Keratinocyte (primary cell): Measurements from ENCODE around the gene NAT9. TPM values are rescaled to one million over a fixed set of nuclear protein-coding genes. Genes with fewer than 3 reads are reported as not detected.

ENCODE experiments used
- DNase-seq: peaks from one replicate; pipeline ENCODE4 v3.0.0-alpha.2; 2011; ENCODE audit warnings: low read depth, missing footprints, low spot score
- FAIRE-seq: peaks from 2 replicates; lab custom pipeline; 2011; peaks lifted over from hg19 to GRCh38; lab: Jason Lieb, UNC
- H2AFZ ChIP-seq: 2 replicates; pipeline ENCODE4 v1.6.0; 2012; ENCODE audit warnings: low read length, control low read depth, inconsistent platforms; ENCODE audit not compliant: control insufficient read depth
- H3K27ac ChIP-seq: 2 replicates; pipeline ENCODE4 v1.5.1; 2011; ENCODE audit warnings: low read length; ENCODE audit not compliant: control insufficient read depth, insufficient read depth
- H3K27me3 ChIP-seq: 3 replicates; pipeline ENCODE4 v1.6.0; 2011; ENCODE audit warnings: low read length; ENCODE audit not compliant: control insufficient read depth, insufficient read depth; ENCODE audit errors: extremely low read depth
- H3K36me3 ChIP-seq, 2 experiments: 2 replicates in 1 of 2; 3 replicates in 1 of 2; pipeline ENCODE4 v1.5.1; 2011; ENCODE audit warnings: low read length in 2 of 2, mild to moderate bottlenecking in 1 of 2; ENCODE audit not compliant: control insufficient read depth in 2 of 2, insufficient read depth in 2 of 2; ENCODE audit errors: extremely low read depth in 1 of 2
- H3K4me1 ChIP-seq: 3 replicates; pipeline ENCODE4 v1.5.1; 2011; ENCODE audit warnings: low read length; ENCODE audit not compliant: control insufficient read depth, insufficient read depth; ENCODE audit errors: extremely low read depth
- H3K4me2 ChIP-seq: 3 replicates; pipeline ENCODE4 v1.6.0; 2011; ENCODE audit warnings: low read depth, low read length; ENCODE audit not compliant: control insufficient read depth, insufficient read depth; ENCODE audit errors: extremely low read depth
- H3K4me3 ChIP-seq, 3 experiments: fragments of 200-600 bp in 1 of 3; sonication (generic) in 1 of 3; 2 replicates in 2 of 3; 3 replicates in 1 of 3; pipeline ENCODE4 v1.5.1; 2011 to 2016; ENCODE audit warnings: low read length in 3 of 3, mild to moderate bottlenecking in 3 of 3, control low read depth in 2 of 3, inconsistent platforms in 1 of 3, low read depth in 1 of 3, mixed read lengths in 1 of 3, mixed run types in 1 of 3, moderate library complexity in 1 of 3; ENCODE audit not compliant: control insufficient read depth in 2 of 3, insufficient read depth in 2 of 3; ENCODE audit errors: extremely low read depth in 1 of 3
- H3K79me2 ChIP-seq: 2 replicates; pipeline ENCODE4 v1.6.0; 2012; ENCODE audit warnings: low read length; ENCODE audit not compliant: control insufficient read depth, insufficient read depth
- H3K9ac ChIP-seq: 3 replicates; pipeline ENCODE4 v1.6.0; 2011; ENCODE audit warnings: low read length; ENCODE audit not compliant: control insufficient read depth, insufficient read depth; ENCODE audit errors: extremely low read depth
- H3K9me1 ChIP-seq: 3 replicates; pipeline ENCODE4 v1.6.0; 2011; ENCODE audit warnings: low read length; ENCODE audit not compliant: control insufficient read depth, insufficient read depth; ENCODE audit errors: extremely low read depth
- H3K9me3 ChIP-seq: 2 replicates; pipeline ENCODE4 v1.5.1; 2012; ENCODE audit warnings: low read depth, low read length; ENCODE audit not compliant: control insufficient read depth
- H4K20me1 ChIP-seq: 3 replicates; pipeline ENCODE4 v1.6.0; 2011; ENCODE audit warnings: low read length; ENCODE audit not compliant: control insufficient read depth, insufficient read depth; ENCODE audit errors: extremely low read depth
- CTCF ChIP-seq, 3 experiments: IDR thresholded peaks in 1 of 3; conservative IDR thresholded peaks in 1 of 3; optimal IDR thresholded peaks in 1 of 3; 2 replicates in 2 of 3; 3 replicates in 1 of 3; pipeline versions ENCODE3 to v1.5.1; 2011; ENCODE audit warnings: low read length in 3 of 3, mild to moderate bottlenecking in 3 of 3, moderate library complexity in 2 of 3, control low read depth in 1 of 3, inconsistent platforms in 1 of 3; ENCODE audit not compliant: insufficient read depth in 2 of 3; ENCODE audit errors: extremely low read depth in 1 of 3
- EZH2 ChIP-seq: IDR thresholded peaks from one replicate; pipeline ENCODE4 v1.6.1; 2012; ENCODE audit warnings: inconsistent platforms, mild to moderate bottlenecking, low read length, moderate library complexity
- dilution Hi-C: fragments of 300-500 bp; cut with MboI; formaldehyde crosslinking; loops from one replicate; pipeline ENCODE4 v1.7.0; 2020; ENCODE audit warnings: low sequenced_read_pairs; ENCODE audit not compliant: extremely low pct_ligation_motif_present
- polyA plus RNA-seq, 5 experiments: library from polyadenylated mRNA; depleted of rRNA in 3 of 5; stranded (reverse) in 3 of 5; stranded (forward) in 1 of 5; unstranded in 1 of 5; fragments of >200 nt; gene quantifications; 1 replicate in 1 of 5; 2 replicates in 3 of 5; 3 replicates in 1 of 5; pipeline versions ENCODE4 v1.2.1 to v1.2.3, GENCODE V29; 2011 to 2012; ENCODE audit warnings: missing spikeins in 2 of 5, low read depth in 1 of 5, low replicate concordance in 1 of 5

The NAT9 gene
- polyA plus RNA-seq, 1 donor (not counting 4 experiments of a cell fraction or from before 2014, with no cell fraction given), result 34.6 TPM

DNA sequence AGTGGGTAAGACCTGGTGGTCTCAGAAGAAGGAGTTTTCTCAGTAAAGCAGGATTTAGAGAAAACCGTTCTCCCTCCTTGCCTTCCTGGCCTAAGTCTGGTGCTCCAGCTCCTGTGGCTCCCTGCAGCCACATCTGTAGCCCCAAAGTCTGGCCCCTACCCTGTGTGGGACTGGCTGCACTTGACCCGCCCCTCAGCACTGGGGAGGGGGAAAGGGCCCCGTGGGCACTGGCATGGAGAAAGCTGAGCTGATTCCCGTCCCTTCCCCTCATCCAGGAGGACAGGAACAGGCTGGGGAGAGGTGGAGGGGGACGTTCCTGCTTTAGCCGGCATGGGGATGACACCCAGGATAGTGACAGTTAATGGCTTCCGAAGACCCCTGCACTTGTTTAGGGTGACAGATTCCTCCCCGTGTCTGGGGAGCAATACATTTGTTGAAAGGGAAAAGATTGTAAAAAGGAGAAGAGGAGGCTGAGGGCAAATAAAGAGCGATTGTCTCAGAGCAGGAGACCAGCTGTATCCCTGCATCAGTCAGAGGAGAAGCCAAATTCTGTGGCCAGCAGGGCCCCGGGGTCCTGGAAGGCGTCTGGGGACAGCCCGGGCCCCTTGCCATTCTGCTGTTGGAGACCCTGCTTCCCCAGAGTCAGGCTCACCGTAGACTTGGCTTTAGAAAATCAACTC is 45.6 kb upstream of the NAT9 start:
- Histone ChIP-seq H3K9ac (no peak overlapping the region), H3K27me3 (no peaks in the 10 kb centered on the region), H3K4me1 (no peaks in the 10 kb centered on the region), H4K20me1 (no peaks in the 10 kb centered on the region), H3K4me3 (no peak overlapping the region), H3K9me1 (no peaks in the 10 kb centered on the region), H3K79me2 (no peaks in the 10 kb centered on the region), H2AFZ (no peak overlapping the region), H3K36me3 (peaks cover 10 to 19% of the 10 kb centered on the region in 2 experiments), H3K27ac (no peak overlapping the region), H3K9me3 (no peaks in the 10 kb centered on the region), H3K4me2 (no peak overlapping the region)
- TF ChIP-seq EZH2, result no peak
- no peak for TF ChIP-seq CTCF (optimal IDR thresholded peaks at IDR 0.05 in 1 of 3, IDR thresholded peaks at IDR 0.05 in 1 of 3, conservative IDR thresholded peaks at IDR 0.05 in 1 of 3; ENCODE audit: extremely low read depth in 1 of 3, insufficient read depth in 2 of 3, low read length in 3 of 3)
- no peak for FAIRE-seq
- dilution Hi-C loops, result no loop called here
- no peak for DNase-seq

GRCh38 chr17:74819801-74820436 is 43.8 kb upstream of the NAT9 start:
- no peak for DNase-seq
- no peaks in the 10 kb centered on the region for H4K20me1 ChIP-seq
- H3K27ac ChIP-seq, result no peak overlapping the region
- H3K9me3 ChIP-seq, result no peaks in the 10 kb centered on the region
- H3K36me3 ChIP-seq, result peaks cover 4 to 17% of the 10 kb centered on the region in 2 experiments
- H3K27me3 ChIP-seq, result no peaks in the 10 kb centered on the region
- dilution Hi-C loops, result no loop called here
- no peak overlapping the region for H3K9ac ChIP-seq
- no peak overlapping the region for H3K4me3 ChIP-seq
- FAIRE-seq, result no peak
- H3K4me1 ChIP-seq, result no peaks in the 10 kb centered on the region
- H3K79me2 ChIP-seq, result no peaks in the 10 kb centered on the region
- TF ChIP-seq EZH2, result no peak
- TF ChIP-seq CTCF (optimal IDR thresholded peaks at IDR 0.05 in 1 of 3, IDR thresholded peaks at IDR 0.05 in 1 of 3, conservative IDR thresholded peaks at IDR 0.05 in 1 of 3; ENCODE audit: extremely low read depth in 1 of 3, insufficient read depth in 2 of 3, low read length in 3 of 3), result no peak
- no peak overlapping the region for H3K4me2 ChIP-seq
- no peak overlapping the region for H2AFZ ChIP-seq
- no peaks in the 10 kb centered on the region for H3K9me1 ChIP-seq
